ENCODE results near the gene SLC44A3.

DNA sequence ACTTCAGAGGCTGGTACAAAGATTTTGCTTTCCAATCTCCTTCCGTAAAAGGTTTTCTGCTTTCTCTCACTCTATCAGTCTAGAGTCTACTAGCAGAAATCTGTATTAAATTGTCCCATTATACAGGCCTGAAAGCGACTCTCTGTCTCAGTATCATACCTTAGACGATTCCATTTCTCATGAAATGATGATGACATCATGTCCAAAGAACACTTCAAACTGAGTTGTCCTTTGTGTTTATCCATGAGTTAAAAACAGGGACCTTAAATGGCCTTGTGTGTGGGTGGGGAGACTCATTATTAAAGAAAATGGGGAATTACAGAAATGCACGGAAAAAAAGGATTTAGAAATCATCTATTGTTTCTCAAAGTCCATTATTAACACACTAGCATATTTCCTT, 21.0 kb upstream of the SLC44A3 start:
- TF ChIP-seq, protein P1, sequence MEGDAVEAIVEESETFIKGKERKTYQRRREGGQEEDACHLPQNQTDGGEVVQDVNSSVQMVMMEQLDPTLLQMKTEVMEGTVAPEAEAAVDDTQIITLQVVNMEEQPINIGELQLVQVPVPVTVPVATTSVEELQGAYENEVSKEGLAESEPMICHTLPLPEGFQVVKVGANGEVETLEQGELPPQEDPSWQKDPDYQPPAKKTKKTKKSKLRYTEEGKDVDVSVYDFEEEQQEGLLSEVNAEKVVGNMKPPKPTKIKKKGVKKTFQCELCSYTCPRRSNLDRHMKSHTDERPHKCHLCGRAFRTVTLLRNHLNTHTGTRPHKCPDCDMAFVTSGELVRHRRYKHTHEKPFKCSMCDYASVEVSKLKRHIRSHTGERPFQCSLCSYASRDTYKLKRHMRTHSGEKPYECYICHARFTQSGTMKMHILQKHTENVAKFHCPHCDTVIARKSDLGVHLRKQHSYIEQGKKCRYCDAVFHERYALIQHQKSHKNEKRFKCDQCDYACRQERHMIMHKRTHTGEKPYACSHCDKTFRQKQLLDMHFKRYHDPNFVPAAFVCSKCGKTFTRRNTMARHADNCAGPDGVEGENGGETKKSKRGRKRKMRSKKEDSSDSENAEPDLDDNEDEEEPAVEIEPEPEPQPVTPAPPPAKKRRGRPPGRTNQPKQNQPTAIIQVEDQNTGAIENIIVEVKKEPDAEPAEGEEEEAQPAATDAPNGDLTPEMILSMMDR (conservative IDR thresholded peaks at IDR 0.05; ENCODE audit: low read depth, low read length) = no peak
- no peak for TF ChIP-seq POLR2A (IDR thresholded peaks at IDR 0.05; ENCODE audit: low read depth, low read length)
- TF ChIP-seq RFX5 (IDR thresholded peaks at IDR 0.05; ENCODE audit: low read depth, low read length) = no peak
- TF ChIP-seq RAD21 (IDR thresholded peaks at IDR 0.05; ENCODE audit: low read length) = no peak

All from IMR-90 (cell line).